ENCODE measurements around the gene BPIFA2.
"Not testable (repeated sequence)": the region's sequence is repeated elsewhere in the genome, so short reads cannot be mapped to it uniquely, and the experiment has no call there.

The BPIFA2 gene

DNA sequence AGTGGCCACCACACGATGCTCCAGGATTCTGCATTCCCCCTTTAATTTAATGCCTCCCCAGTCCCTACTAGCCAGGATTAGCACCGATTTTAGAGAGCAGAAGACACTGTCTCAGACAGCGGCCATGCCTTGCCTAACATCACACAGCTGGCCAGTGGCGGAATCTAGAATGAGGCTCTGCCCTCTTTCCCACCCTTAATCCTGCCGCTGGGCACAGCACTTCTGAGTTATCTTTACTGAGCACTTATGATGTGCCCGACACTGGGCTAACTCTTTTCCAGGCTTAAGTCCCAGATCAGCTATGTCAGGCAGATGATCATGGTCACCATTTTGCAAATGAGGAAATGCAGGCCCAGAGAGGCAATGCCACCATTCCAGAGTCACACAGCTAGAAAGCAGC, 5.6 kb upstream of the BPIFA2 start:
- DNase-seq: no peak

DNA sequence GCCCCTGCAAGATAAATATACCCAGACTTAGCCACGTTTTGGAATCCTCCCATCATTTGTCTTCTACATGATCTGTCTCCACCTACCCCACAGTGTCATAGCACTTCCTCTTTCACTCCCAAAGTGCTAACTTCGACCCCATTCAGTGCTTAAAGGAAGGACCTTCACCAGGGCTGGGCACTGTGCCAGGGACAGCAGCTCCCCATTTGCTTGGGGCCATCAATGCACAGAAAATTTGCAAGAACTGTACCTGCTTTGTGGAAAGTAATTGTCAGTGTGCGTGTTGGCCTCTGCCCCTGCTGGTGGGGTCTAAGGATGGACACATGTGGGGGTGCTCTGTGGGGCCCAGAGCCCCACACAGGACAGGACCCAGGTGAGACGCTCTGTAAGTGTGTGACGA, 5.2 kb upstream of the BPIFA2 start:
- no peak for DNase-seq

DNA sequence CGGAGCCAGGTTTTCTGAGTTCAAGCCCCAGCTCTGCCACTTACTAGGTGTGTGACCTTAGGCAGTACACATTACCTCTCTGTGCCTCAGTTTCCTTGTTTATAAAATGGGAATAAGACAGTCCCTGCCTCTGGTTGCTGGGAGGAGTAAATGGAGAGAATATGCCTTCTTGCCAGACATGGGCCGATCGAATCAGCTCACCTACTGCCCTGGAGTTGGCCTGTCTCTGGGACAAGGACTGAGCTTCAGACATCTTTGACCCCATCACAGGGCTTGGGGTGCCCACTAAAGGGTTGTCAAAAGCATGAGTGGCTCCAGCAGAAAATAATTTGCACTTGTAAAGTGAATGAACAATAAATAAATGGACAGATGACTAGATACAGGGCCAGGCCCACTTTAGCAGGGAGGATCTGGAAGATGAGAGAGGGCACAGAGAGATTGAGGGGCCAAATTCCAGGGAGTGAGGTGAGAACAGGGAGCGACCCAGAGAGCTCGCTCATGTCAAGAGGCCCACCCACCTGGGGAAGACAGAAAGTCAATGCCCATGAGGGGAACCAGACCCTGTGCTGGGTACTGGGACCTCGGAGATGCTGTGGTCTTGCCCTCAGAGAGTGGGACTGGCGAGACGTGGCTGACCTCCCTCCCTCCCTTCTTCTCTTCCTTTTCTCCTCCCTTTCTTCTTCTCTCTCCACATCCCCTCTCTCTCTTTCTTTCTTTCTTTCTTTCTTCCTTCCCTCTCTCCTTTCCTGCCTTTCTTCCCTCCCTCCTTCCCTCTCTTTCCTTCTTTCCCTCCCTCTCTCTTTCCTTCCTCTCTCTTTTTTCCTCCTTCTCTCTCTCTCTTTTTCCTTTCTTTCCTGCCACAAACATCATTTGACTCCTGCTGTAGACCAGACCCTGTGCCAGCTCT, 3.9 kb upstream of the BPIFA2 start:
- DNase-seq: no peak

DNA sequence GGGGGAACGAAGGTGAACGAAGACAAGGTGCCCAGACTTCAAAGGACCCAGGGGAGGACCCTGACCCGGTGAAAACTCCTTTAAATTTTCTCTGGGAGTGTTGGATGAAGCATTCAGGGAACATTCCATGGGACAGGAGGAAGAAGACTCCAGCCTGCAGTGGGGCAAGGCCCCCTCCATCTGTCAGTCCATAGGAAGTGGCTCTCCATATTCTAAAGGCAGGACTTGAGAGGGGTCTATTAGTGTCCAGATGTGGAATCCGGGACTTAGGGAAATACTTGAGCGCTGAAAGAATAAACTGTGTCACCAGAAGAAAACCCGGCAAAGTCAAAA, 3.2 kb upstream of the BPIFA2 start:
- DNase-seq: no peak

DNA sequence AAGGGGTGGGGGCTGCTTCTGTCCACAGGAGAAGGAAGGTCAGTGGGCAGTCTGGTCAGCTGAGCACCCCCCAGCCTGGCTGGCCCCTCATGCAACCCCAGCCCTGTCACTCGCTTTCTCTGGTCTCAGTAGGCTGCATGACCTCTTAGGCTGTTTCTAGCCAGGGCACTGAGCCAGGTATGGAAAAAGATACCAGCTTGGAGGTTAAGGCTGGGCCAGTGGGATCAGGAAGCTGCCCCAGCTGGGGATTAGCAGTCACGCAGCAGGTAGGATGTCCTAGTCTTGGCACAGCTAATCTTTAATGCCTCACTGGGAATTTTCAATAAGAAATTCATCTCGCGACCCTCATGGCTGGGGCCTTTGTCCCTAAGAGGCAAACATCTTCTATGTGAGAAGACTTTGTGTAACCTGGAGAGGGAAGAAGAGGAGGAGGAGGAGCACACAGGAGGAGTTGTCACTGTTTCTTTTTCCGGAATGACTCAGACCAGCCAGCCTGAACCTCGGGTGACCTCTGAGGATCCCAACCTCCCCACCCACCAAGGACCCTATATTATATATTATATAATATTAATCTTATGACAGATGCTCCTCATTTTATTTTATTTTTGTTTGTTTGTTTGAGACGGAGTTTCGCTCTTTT, 2.4 kb upstream of the BPIFA2 start:
- DNase-seq: no peak

DNA sequence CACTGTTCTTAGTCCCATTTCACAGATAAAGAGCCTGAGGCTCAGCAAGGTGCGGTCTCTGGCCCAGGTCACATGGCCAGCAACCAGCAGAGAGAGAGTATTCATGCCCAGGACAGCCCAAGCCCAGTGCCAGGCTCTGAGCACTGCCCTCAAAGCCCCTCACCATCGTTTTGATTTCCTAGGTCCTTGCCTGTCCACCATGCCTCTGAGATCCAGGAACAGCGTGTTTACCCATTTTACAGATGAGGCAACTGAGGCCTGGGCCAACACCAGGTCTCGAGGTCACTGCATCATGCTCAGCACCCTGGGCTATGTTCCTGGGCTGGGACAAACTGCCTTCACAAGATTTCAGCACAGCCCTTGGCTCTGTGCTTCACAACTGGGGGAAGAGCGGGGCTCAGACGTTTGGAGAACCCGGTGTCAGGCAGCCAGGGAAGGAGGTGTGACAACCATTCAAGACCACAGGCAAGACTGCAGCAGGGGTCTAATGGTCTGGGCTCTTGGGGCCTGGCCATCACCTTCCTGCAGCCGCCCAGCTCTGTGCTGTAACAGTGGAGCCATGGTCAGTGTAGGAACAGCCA, 1.3 kb upstream of the BPIFA2 start:
- DNase-seq: no peak

DNA sequence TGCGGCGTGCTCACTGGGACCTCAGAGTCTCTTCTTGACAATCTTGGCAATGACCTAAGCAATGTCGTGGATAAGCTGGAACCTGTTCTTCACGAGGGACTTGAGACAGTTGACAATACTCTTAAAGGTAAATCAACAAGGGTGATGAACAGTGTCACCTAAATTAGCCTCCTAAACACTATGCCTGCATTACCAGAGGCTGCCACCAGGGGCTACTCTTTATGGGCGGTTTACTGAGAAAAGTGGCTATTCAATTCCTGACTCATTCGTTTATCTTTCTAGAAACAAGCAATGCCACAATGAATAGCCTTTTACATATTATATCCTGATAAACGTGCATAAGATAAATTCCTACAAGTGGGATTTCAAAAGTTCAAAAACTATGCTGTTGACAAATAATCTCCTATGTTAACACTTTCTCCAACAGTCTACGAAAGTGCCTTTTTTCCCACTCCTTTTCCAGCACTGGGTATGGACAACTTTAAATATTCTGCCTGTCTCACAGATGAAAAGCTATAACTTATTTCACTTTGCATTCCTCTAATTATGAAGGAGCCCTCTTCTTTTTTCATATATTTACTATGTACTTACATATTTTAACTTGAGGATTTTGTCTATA, 1.3 kb downstream of the BPIFA2 start:
- no peak for DNase-seq

DNA sequence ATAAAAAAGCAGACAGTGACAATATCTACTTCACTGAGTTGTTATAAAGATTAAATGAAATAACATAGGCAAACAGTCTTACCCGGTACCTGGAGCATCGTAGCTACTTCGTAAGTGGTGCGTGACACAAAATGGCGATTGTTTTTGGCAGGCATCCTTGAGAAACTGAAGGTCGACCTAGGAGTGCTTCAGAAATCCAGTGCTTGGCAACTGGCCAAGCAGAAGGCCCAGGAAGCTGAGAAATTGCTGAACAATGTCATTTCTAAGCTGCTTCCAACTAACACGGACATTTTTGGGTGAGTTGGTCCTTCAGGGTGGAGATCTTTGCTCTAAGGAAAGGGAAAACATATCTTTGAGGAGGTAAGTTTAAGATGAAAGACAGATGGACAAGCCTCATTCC, 4.8 kb downstream of the BPIFA2 start:
- no peak for DNase-seq

DNA sequence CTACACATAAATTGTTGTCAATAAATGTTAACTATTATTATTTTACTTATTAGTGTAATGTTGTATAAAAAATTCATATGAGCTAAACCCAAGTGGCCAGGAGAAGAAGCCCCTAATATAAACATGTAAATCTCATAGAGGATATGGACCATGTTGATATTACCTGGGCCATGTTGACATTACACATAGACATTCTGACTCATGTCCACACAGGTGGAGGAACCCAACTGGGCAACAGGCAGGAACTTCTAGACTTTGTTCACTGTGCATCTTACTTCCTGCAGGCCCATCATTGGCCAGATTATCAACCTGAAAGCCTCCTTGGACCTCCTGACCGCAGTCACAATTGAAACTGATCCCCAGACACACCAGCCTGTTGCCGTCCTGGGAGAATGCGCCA, 7.2 kb downstream of the BPIFA2 start:
- no peak for DNase-seq

DNA sequence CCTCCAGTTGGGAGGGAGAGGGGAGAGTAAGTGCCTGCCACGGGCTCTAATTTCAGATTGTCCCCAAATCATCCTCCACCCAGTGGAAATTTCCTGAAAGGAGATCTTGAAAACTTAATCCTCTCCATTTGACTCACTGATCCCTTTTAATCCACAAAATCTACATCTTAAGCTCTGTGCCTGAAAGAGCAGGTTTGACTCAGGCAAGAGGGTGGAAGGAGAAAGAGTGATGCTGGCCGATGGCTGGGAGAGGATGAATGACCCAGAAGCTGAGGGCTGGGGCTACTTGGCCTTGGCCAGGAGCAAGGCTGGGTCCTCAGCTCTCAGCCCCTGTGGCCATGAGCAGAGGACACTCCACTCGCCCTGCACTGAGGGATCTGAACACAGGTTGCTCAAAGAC, 8.1 kb downstream of the BPIFA2 start:
- no peak for DNase-seq

DNA sequence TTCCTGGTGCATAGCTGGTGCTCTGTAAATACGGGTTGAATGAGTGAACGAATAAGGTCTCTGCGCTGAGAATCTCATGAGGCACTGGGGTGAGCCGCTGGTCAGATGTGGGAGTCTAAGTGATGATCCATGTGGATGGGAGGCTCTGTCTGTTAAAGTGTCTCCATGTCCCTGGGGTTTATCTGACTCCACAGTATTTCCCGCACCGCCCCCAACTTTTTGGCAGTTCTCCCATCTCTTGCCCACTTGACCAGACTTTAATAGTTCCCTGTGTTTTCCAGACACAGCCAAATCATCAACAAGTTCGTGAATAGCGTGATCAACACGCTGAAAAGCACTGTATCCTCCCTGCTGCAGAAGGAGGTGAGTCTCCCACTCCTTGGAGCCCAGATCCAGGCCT, 9.9 kb downstream of the BPIFA2 start:
- DNase-seq: no peak

DNA sequence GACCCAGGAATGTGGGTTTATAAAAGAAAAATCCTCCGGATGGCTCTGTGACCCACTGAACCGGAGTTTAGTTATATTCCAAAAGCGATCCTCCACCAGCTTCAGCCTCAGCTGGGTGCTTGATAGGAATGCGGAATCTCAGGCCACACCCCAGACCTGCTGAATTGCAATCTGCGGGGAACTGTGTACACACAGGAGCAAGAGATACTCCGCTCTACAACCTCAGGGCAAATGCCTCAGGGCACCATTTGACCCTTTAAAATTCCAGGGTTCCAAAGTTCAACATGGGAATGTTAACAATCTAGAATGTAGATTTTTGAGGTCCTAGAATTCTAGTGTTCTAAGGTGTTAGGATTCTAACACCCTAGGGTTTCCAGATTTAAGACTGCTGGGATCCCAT, 10.8 kb downstream of the BPIFA2 start:
- DNase-seq: no peak

DNA sequence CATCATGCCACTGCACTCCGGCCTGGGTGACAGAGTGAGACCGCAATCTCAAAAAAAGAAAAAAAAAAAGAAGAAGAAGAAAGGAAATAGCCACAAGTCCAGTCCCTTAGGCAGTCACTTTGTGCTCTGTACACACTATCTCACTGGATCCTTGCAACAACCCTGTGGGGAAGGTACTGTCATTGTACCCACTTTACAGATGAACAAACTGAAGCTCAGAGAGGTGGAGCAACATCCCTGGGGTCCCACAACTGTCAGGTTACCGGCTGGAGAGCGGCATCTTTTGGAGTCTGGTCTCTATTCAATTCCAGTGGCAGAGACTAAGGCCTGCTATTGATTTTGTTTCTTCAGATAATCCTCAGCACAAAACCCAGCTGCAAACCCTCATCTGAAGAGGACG, 12.2 kb downstream of the BPIFA2 start:
- DNase-seq: no peak

DNA sequence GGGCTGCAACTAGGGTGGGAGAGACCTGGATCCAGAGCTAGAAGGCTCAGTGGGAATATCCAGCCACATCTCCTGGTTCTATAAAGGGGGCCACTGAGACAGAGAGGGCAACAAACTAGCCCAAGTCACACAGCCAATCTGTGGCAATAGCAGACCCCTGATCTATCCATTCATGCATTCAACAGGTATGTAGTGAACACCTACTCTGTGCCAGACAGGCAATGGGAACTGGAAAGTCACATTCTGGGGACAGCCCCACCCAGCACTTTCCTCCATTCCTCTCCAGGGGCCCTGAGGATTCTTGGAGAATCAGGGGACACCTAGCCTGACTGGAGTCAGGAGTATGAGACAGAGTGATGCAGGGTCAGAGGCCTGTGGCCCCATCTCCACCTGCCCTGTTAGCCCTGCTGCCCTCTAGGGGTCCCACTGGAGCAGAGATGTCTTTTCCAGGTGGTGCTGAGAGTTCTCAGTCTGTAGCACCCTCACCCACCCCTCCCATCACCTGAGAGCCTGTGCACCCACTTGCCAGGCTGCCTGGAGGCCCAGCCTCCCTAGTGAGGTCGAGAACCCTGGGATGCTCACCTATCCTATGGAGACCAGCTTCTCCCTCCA, 13.6 kb downstream of the BPIFA2 start:
- no peak for DNase-seq

DNA sequence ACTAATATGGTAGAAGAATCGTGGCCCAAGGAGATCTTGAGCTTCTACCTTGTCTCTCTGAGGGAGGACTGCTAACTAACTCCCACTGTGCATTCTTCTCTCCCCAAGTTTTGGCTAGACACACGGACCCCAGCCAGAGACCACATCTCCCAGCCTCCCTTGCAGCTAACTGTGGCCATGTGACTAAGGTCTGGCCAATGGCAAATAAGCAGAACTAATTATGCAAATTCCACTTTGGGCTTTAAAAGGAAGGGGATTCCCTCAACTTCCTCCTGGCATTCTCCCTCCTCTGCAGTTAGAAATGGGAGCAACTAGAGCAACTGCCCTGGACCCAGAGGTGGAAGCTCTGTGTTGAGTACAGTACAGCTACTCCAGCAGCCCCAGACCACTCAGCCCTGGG, 15.4 kb downstream of the BPIFA2 start:
- DNase-seq: no peak

DNA sequence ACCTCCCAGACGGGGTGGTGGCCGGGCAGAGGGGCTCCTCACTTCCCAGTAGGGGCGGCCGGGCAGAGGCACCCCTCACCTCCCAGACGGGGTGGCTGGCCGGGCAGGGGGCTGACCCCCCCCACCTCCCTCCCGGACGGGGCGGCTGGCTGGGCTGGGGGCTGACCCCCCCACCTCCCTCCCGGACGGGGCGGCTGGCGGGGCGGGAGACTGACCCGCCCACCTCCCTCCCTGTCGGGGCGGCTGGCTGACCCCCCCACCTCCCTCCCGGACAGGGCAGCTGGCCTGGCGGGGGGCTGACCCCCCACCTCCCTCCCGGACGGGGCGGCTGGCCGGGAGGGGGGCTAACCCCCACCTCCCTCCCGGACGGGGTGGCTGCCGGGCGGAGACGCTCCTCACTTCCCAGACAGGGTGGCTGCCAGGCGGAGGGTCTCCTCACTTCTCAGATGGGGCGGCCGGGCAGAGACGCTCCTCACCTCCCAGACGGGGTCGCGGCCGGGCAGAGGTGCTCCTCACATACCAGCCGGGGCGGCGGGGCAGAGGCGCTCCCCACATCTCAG, 17.2 kb downstream of the BPIFA2 start:
- DNase-seq: not testable (repeated sequence)

DNA sequence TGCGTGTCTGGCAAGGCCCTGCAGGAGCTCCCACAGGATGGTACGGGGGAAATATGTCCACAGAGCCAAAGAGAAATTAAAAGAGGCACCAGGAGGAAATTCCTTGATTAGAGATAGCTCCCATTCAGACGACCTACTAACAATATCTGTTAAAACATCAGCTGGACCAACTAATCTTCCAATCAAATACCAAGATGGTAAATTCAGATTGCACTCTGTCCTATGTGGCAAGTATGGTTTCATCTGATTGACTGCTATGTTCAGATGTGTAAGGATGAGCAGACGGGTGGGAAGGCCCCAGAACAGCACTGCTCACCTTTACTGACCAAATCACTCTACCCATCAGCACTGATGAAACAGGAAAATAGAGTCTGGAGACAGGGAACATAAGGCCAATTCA, 19.5 kb downstream of the BPIFA2 start:
- DNase-seq: no peak

DNA sequence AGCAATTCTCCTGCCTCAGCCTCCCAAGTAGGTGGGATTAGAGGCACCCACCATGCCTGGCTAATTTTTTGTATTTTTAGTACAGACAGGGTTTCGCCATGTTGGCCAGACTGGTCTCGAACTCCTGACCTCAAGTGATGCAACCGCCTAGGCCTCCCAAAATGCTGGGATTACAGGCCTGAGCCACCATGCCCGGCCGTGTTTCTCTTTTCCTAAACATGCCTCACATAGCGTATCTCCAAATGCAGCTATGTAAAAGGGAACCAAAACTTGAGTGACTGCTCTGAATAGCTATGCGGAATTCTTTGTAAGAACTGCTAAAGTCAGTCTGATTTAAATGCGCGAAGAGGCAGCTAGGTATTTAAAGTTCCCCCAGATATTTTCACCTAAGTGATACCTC, 20.5 kb downstream of the BPIFA2 start:
- DNase-seq: no peak

DNA sequence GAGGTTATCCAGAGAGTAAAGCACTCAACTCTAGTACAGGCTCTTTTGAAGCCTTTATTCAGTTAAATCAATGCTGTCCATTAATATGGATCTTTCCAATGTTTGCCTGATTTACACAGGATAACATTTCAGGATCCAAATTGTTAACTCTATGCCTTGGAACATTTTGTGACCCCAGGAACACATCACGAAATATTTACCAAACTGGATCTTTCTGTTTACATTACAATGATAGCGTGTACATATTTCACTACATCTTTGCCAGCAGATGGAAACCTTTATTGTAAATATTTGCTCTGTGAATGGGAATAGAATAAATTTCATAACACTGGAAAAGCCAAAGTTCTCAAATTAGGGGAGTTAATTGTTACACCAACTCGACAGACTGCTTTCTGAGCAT, 23.5 kb downstream of the BPIFA2 start:
- no peak for DNase-seq

DNA sequence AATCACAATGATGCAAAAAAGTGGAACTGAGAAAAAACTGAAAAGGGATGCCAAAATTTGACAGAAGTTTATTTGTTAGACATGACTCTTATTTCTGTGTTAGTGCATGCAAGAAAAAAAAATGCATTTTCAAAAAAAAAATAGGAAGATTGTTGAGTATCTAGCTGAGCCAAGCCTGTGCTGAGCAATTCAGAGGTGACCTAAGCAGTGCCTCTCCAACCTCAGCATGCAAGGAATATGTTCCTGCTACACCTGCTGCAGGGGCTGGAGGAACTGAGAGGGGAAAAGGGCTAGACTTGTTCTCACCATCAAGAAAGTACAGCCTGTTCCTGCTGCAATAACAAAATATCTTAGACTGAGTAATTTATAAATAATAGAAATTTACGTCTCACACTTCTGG, 24.0 kb downstream of the BPIFA2 start:
- DNase-seq: no peak

DNA sequence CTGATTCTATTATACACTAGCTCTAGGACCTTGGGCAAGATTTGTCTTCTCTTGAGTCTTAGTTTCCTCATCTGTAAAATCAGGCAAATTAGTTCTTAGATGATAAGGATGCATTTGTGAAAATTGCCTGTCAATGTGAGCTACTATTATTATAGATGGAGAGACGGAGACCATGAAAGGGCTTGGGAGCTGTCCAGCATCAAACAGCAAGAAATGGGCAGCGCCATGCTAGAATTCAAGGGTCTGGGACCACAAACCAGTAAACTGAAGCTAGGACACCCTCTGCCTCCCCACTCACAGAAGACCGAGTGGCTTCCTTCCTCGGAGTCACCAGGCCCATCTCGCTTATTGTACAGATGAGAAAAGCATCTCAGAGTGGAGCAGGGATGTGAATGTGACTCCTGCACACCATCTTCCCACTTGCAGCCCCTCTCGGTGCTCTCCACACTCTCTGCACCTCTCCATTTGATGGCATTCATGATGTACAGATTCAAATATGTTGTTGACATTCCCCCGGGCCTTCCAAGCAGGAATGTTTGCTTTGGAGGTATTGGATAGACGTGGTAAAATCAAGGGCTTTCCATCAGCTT, 25.0 kb downstream of the BPIFA2 start:
- no peak for DNase-seq

DNA sequence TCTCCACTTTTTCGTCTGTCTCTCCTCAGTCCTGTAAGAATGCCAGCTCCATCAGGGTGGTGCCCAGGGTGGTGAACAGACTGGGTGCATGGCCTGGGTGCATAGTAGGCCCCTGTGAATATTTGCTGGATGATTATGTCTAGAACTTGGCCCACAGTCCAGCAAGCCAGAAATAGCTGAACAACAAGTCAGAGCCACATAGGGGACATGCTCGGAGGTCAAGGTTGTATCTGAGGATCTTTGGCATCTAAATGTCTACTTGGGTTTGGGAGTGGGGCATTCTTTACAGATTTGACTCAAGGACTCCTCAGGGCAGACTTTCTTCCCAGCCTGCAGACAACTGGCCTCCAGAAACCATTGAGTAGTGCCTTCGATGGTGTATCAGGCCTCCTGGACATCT, 31.1 kb downstream of the BPIFA2 start:
- no peak for DNase-seq

DNA sequence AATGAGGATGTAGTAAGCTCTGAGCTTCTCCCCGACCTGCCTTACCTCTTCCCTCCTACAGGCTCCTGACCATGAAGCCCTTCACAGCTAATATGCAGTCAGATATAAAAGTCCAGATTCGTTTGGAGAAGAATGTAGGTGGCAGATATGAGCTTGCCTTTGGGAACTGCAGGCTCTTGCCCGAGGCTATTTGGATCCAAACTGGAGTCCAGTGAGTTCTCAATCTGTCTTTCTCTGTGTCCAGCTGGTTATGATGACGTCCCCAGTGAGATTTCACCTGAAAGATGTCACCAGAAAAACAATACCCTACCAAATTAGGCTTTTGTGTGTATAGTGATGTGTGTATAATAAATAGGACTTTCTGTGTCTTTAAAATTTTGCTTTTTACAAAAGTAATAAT, 34.5 kb downstream of the BPIFA2 start:
- DNase-seq: no peak

All from COR-L47 (cell line).